SH-SY5Y (cell line): ENCODE measurements around the gene XYLT1.

ENCODE experiments used
- GATA2 ChIP-seq: IDR thresholded peaks from 2 replicates; pipeline ENCODE4 v1.6.1; 2011; ENCODE audit warnings: mild to moderate bottlenecking, low read depth, low read length
- GATA3 ChIP-seq: IDR thresholded peaks from 2 replicates; pipeline ENCODE4 v1.6.1; 2011; ENCODE audit warnings: low read depth, mild to moderate bottlenecking, low read length, moderate library complexity

- TF ChIP-seq GATA2 (no peak), GATA3 (no peak)
Measured at GRCh38 chr16:17333229-17333628, 137.5 kb downstream of the XYLT1 start.
